DLD1 (cell line): ENCODE measurements around the gene IMMP2L.

Experiments
- in situ Hi-C: cut with HindIII; loops from 2 replicates; pipeline ENCODE4 v1.10.0; 2017; ENCODE audit warnings: low sequenced_read_pairs

Gene IMMP2L

DNA sequence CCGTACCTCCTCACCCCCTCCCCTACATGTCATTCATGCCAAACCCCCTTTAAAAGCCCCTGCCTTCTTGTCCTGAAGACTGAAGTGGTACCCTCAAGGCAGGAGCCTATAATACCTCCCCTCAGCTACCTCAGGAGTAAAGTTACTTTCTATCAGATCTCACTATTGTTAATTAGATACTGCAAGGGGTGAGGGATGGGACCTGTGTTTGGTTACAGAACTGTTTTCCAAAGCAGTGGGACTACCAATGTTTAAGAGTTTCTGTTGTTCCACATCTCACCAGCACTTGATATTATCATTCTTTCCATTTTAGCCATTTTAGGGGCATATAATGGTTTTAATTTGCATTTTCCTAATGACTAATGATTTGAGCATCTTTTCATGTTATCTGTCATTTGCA is 668.2 kb downstream of the IMMP2L start:
- in situ Hi-C loops = no loop called here

DNA sequence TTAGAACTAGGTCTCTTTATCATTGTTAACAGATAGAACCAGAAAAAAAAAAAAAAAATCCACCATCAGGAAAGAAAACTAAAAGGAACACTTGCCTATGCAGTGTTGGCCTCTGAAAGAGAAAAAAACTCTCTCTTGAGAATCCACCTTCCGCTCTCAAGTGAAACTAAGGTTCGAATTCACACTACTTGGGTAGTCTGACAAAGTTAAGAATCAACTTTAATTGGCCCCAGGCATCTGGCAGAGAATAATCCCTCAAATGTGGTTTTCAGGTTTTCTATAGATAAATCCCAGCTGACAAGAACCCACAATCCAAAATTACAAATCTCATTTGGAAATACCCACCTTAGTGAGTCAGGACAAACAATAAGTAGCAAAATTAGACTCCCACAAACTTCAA is 671.1 kb downstream of the IMMP2L start:
- in situ Hi-C loops = no loop called here

DNA sequence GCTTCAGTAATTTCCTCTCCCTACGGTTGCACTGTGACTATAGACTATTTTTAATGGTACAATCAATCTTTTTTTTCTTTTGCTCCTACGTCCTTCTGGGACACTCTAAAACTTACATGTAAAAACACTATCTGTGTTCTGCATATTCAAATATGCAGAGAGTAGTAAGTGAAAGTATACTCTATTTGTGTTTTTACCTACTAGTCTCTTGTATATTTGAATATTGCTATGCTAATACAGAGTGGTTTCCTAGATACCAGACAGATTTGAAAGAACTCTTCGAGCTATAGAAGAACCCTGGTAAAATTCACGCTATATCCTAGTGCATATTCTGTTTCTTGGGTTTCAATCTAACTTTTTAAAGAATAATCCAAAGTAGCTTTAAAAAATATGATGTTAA is 672.2 kb downstream of the IMMP2L start:
- in situ Hi-C loops = no loop called here

DNA sequence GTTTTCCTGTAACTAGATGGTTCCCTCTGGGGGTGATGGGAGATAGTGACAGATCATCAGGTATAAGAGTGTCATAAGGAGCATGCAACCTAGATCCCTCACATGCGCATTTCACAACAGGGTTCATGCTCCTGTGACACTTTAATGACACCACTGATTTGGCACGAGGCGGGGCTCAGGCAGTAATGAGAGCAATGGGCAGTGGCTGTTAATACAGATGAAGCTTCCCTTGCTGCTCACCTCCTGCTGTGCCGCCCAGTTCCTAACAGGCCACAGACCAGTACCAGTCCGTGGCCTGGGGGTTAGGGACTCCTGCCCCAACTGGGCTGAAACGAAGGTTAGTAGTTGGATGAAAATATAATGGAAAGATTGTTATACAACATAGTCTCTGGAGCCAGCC is 673.0 kb downstream of the IMMP2L start:
- in situ Hi-C loops = no loop called here

DNA sequence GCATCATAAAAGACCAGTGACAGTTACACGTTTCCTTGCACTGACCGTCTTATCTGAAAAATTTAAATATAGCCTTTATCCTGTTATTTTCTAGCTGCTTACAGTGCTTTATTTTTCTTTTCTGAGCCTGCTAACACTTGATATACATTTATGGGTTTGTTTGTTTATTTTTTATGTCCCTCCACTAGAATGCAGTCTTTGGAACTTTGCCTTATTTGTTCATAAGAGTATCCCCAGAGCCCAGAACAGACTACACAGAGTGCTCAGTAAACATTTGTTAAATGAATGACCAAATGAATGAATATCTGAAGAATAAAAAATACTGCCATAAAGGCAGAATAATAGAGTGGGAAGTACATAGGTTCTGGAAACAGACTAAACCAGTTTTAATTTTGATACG is 673.7 kb downstream of the IMMP2L start:
- in situ Hi-C loops = no loop called here

DNA sequence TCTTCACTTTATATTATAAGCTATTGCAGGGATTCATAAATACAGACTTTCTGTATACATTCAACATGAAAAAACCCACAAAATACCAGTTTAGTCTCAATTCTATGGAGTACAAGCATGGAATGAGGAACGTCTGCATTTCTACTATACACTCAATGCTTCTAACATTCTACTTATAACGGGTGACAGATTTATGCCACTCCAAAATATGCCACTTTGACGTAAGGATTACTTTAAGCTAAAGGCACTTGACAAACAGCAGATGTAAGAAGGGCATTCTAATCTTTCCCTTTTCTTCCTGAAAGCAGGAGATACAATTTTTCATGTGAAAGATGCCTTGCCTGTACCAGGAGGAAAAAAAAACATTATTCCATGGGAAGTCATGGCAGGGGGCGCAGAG is 676.8 kb downstream of the IMMP2L start:
- in situ Hi-C loops = no loop called here

DNA sequence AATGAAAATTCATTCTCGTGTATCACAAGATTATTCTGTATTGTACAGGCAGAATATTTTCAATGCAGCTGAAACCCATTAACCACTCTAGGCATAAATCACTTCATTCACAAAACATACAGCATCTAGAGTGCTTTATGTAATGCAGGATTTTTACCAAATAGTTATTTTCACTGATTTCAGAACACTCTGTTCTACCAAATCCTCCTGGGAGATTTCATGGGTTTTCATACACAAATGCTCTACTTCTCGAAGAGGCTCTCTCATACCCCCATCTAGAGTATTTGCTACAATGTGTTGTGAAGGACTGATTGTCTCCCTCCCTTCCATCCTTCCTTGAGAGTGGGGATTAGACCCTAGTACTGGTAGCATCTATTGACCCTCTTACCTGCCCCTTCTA is 680.6 kb downstream of the IMMP2L start:
- in situ Hi-C loops = no loop called here

DNA sequence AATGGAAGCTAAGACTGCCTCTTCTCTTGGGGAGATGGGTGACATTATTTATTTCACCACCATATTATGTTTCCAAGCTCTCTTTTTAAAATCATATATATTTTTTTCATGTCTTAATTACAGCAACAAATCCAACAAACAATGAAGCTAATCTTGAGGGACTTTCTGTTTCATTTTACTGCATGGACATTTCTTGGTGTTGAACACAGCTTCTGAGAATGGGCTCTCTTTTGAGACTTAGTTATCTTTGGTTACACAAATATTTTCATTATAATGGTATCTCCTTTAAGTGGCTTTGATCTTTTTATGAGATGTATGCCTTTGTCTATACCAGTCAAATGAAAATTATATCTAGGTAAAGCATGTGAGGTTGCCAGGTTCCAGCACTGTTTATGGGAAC is 681.3 kb downstream of the IMMP2L start:
- in situ Hi-C loops = no loop called here

DNA sequence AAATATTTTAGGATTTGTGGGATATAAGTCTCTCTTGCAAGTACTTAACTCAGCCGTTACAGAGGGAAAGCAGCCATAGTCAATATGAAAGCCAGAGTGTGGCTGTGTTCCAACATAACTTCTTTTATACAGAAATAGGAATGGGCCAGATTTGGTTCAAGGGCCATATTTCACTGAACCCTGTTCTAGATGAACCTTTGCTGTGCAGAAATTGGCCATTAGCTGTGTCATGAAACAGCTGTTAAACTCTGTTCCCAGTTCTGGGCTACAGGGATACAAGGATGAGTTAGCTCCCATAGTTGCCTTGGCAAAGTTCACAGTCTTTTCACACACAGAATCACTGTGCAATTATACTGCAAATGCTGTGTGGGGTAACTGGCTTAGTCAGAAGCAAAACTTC is 685.3 kb downstream of the IMMP2L start:
- in situ Hi-C loops = no loop called here

DNA sequence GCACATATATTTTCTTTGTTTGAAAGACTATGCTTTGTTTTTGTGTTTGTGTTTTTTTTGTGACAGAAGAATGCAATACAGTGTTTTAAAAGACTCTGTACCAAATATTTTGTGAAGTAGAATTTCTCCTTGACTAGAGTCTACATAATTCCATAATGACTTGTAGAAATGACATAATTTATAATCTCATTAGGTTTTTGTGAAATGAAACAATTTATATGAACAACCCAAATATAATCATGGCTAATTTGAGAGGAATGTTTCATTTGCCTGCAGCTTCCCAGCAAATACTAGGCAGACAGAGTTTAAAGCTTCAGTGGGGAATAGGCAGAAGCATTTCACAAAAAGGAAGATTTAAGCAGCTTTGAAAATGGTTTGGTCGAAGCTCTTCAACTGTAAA is 686.9 kb downstream of the IMMP2L start:
- in situ Hi-C loops = no loop called here

DNA sequence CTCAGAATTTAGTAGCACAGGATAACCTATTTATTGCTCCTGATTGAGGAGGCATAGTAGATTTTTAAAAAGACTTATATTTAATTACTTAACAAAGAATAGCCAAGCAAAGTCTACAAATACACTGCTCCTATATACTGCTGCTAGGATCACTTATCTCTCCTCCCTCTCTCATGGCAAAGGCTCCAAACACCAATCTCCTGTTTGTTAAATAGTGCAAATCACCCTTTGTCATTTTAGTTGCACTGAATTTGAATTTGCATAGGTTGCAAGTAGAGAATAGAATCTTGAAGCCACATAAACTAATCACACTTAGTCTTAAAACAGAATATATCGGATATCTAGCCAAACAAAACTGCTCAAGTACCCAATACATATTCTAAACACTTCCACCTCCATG is 690.4 kb downstream of the IMMP2L start:
- in situ Hi-C loops = no loop called here

DNA sequence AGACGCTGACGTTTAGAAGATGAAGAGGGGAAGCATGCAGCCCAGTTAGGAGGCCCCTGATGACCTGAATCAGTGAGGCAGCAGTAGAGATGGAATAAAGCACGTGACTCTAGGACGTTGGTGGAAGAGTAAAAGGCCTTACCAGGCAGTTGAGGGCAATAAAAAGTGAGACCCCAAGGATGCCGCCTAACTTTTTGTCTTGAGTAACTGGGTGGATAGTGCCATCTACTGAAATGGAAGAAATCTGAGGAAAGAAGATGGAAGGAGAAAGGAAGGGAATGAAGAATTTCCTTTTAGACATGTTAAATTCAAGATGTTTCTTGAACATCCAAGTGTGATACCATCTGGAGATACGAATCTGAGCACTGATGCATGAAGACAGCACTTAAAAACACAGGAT is 691.4 kb downstream of the IMMP2L start:
- in situ Hi-C loops = no loop called here

DNA sequence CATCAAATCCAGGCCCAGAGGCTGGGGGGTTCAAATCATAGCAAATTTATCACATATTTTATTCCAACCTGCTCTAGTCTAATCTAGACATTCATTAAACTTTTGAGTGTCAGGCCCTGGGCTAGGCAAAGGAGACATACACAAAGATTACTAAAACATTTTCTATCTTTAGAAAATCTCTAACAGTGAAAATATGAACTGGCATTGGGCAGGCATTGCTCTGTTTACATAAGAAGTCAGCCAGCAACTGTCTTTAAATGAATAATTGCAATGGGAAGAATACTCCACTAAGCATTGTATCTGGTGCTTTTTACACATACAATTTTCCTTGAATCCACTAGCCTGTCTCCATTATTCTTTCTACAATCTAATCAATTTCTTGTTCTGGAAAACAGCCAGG is 693.8 kb downstream of the IMMP2L start:
- in situ Hi-C loops = no loop called here

DNA sequence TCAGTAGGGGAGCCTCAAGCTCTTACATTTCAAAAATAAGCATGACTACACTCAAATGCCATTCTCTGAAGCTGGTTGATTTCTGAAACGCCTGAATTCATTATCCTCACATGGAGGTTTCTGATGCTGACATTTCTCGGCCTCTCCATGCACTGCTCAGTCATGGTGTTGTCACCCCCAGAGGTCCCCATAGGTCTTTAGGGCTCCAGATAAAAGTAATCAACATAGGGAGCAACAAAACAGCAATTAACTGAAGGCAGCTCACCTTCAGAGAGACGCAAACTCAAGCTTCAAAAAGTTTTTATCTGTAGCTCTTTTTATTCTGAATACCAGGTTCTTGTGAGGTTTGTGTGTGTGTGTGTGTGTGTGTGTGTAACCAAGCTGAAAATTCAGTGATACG is 694.5 kb downstream of the IMMP2L start:
- in situ Hi-C loops = no loop called here

DNA sequence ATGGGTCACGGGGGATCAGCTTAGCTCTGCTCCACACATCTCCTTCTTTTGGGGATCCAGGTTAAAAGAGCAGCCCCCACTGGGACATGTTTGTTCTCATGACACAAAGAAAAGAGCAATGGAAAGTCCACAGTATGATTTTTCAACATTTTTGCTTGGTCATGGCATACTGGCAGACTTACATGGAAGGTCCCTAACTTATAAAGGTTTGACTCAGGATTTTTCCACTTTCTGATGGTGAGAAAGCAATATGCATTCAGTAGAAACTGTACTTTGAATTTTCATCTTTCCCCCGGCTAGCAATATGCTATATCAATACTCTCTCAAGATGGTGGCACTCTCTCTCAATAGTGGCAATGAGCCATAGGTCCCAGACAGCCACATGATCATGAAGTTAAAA is 699.0 kb downstream of the IMMP2L start:
- in situ Hi-C loops = no loop called here

DNA sequence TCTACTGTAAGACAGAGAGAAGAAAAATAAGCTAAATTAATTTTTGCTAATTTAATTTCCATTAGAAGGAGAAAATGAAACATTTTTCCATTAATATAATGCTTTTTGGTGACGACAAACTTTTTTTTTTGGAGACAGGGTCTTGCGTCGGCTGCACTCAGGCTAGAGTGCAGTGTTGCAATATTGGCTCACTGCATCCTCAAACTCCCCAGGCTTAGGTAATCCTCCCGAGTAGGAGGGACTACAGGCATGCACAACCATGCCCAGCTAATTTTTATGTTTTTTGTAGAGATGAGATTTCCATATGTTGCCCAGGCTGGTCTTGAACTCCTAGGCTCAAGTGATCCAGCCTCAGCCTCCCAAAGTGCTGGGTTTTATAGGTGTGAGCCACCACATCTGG is 701.1 kb downstream of the IMMP2L start:
- in situ Hi-C loops = no loop called here

DNA sequence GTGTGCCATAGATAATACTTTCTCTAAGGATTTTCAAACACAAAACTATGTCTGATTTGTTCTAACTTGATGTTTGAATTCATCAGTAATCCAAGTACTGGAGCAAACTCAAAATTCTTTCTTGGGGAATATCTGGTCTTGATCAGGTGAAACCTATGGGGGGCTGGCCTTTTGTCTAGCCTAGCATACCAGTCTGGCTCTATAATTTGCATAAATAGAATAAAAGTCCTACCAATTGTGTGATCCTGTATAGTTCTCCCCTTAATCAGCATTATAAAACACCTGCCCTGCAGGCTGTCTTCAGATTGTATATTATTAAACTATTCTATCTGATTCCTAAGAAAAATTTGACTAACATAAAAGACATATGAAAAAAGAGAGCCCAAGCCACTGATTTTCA is 705.2 kb downstream of the IMMP2L start:
- in situ Hi-C loops = no loop called here

DNA sequence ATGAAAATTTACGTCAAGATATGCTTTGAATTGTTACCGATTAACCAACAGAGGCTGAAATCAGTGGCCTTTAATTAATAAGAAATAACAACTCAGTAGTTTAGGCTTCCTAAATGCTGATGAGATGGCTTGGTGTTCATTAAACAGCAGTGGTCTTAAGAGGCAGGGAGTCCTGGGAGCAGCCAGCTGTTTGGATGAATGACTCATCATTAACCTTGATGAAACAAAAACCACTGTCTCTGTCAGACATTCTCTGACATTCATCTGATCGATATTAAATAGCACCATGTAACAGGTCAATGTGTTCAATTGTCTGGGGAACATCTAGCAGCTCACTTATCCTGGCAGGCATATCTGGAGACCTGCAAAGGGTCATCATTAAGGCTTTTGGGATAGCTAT is 705.6 kb downstream of the IMMP2L start:
- in situ Hi-C loops = no loop called here

DNA sequence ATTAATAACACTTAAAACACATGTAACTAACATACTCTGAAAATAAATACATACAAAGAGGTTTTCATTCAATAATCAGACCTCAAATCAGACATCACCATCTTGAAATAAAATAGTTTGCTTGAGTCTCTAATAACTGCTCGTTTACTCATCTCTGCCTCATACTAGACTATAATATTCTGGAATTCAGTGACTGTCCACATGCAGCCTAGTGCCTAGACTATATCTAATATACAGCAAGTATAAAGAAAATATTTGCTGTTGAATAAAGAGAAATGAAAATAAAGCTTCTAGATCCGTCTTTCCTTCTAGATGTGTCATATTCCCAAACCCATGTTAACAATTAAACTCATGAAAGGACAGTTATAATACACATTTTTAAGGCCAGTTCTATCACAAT is 707.6 kb downstream of the IMMP2L start:
- in situ Hi-C loops = no loop called here

DNA sequence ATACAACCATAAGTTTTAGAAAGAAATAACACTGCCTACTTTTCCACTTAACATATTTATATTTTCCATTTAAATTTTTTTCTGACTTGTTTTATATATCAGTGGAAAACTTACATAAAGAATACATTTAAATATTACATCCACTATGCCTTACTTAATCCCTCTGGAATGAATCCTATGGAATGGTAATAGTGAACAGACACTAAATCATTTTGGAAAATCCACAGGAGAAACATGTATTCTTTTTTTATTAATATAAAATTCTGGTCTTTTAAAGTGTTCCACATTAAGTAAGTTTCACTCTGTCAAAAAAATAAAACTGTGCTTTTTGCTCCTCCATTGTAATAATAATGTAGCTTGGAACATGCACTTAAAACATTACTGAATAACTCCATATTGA is 708.1 kb downstream of the IMMP2L start:
- in situ Hi-C loops = no loop called here

DNA sequence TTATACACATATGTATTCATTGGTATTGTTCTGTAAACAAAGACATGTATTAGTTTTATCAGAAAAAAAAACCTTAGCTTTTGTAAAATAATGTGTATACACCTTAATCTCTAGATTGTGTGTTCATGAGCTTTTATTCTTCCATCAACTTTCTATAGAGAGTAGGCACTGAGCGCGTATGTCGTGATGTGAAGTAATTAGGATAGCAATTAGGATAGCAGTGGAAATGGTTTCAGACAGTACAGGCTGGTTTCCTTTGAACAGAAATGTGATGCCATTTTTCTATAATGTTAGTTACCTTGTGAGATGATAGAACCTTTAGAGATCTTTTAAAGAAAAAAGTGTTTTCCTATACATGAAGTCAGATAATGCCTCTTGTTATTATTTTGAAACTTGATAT is 709.0 kb downstream of the IMMP2L start:
- in situ Hi-C loops = no loop called here

DNA sequence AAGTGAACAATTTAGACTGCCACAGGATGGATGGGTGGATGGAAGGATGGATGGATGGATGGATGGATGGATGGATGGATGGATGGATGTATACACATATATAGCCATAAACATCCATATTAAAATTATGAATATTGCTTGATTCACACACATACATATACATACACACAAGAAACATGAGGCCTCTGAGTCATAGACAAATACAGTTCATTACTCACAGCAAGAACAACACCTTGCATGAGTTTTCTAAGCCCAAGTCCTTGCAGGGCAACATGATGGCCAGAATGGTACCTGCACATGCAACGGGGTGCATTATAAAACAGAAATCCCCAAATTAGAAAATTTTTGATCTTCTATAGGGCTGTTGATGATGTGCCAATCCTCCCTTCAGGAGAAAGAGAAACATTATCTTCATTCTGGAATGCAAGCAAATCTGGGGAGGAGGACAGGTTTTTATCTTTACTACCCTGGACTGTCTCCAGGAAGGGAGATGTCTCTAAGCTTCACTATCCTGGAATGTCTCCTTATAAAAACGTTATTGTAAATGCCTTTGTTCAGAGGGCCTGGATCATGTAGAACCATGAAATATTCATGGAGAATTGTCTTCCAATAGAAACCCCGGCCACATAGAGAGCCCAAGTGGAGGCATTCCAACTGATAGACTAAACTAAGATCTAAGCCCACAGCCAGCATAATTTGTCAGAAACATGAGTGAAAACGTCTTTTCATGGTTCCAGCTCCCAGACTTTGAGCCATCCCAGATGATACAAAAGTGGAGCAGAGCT is 709.9 kb downstream of the IMMP2L start:
- in situ Hi-C loops = no loop called here

DNA sequence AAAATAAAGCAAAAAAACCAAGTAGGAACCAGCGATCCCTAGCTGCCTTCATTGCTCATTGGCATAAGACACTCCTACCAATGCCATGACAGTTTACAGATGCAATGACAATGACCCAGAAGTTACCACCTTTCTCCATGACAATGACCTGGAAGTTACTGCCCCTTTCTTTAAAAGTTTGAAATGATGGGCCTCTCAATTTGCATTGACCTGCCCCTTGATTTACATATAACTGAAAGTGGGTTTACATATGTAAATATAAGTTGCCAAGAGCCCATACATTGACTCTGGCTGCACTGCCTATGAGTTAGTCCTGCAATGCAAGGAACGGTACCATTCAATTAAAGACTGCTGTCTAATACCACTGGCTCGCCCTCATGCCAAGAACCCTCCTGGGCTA is 712.1 kb downstream of the IMMP2L start:
- in situ Hi-C loops = no loop called here
